B cell (primary cell): ENCODE measurements around the gene PHLPP2. TPM values are rescaled to one million over a fixed set of nuclear protein-coding genes. Genes with fewer than 3 reads are reported as not detected.

Experiments
- ATAC-seq: fragments of 200-7000 bp; cut with Tn5 transposase; one replicate; pipeline ENCODE4 v1.10.0; 2021; ENCODE audit warnings: low read depth, mild to moderate bottlenecking, moderate number of reproducible peaks, moderate library complexity
- CTCF ChIA-PET: fragments of 350-600 bp; sonication (Branson Sonifier 250); formaldehyde crosslinking; loops from one replicate; lab custom pipeline; 2021; ENCODE audit warnings: antibody characterized with exemption, inconsistent platforms; lab: Charles Lee
- POLR2A ChIA-PET: fragments of 350-600 bp; sonication (Branson Sonifier 250); formaldehyde crosslinking; loops from one replicate; lab custom pipeline; 2021; ENCODE audit warnings: antibody characterized with exemption; lab: Charles Lee
- DNase-seq: peaks from one replicate; pipeline ENCODE4 v3.0.0; 2013
- H2AFZ ChIP-seq: 2 replicates; pipeline ENCODE4 v1.6.1; 2012; ENCODE audit warnings: mild to moderate bottlenecking, low read depth, low read length; ENCODE audit not compliant: insufficient read depth, poor library complexity, severe bottlenecking
- H3K27ac ChIP-seq, 2 donors: 1 replicate in 1 of 2; 2 replicates in 1 of 2; pipeline ENCODE4 v1.5.1; 2012 to 2013; ENCODE audit warnings: low read length in 2 of 2, mild to moderate bottlenecking in 2 of 2, moderate library complexity in 1 of 2
- H3K27me3 ChIP-seq, 4 experiments: fragments of 200-600 bp in 1 of 4; sonication (generic) in 1 of 4; replicated peaks in 1 of 4; 1 replicate in 2 of 4; 2 replicates in 2 of 4; pipeline versions ENCODE4 v1.6.1 to v1.7.0; 2013 to 2016; ENCODE audit warnings: low read length in 3 of 4, mild to moderate bottlenecking in 2 of 4, mixed read lengths in 1 of 4, moderate library complexity in 1 of 4; ENCODE audit not compliant: insufficient read depth in 4 of 4, control insufficient read depth in 3 of 4; ENCODE audit errors: control extremely low read depth in 1 of 4
- H3K36me3 ChIP-seq, 2 experiments: replicated peaks in 1 of 2; 1 replicate in 1 of 2; 2 replicates in 1 of 2; pipeline versions ENCODE4 v1.6.1 to v1.7.1; 2013; ENCODE audit warnings: low read length in 1 of 2; ENCODE audit not compliant: insufficient read depth in 2 of 2, control insufficient read depth in 1 of 2; ENCODE audit errors: control extremely low read depth in 1 of 2, extremely low read depth in 1 of 2
- H3K4me1 ChIP-seq, 2 donors: fragments of 200-600 bp in 1 of 2; sonication (generic) in 1 of 2; 1 replicate in 1 of 2; 2 replicates in 1 of 2; pipeline versions ENCODE4 v1.5.1 to v1.6.1; 2013 to 2017; ENCODE audit warnings: low read length in 2 of 2; ENCODE audit not compliant: control insufficient read depth in 2 of 2, insufficient read depth in 2 of 2
- H3K4me2 ChIP-seq: replicated peaks from 2 replicates; pipeline ENCODE3; 2012; ENCODE audit warnings: mild to moderate bottlenecking, low read depth, low read length; ENCODE audit not compliant: poor library complexity, severe bottlenecking
- H3K4me3 ChIP-seq, 5 experiments: fragments of 200-600 bp in 1 of 5; sonication (generic) in 1 of 5; 1 replicate in 3 of 5; 2 replicates in 2 of 5; pipeline versions ENCODE4 v1.5.1 to v1.7.0; 2011 to 2016; ENCODE audit warnings: low read length in 4 of 5, mild to moderate bottlenecking in 4 of 5, low read depth in 2 of 5, control low read depth in 1 of 5, moderate library complexity in 1 of 5; ENCODE audit not compliant: insufficient read depth in 1 of 5; ENCODE audit errors: control extremely low read depth in 1 of 5, extremely low read depth in 1 of 5
- H3K79me2 ChIP-seq: fragments of 200-600 bp; sonication (generic); one replicate; pipeline ENCODE4 v1.6.0; 2016; ENCODE audit warnings: low read length; ENCODE audit not compliant: control insufficient read depth, insufficient read depth
- H3K9ac ChIP-seq: fragments of 200-600 bp; sonication (generic); 2 replicates; pipeline ENCODE4 v1.6.1; 2017; ENCODE audit warnings: mild to moderate bottlenecking, low read length, moderate library complexity
- H3K9me3 ChIP-seq, 3 donors: one replicate each; pipeline versions ENCODE4 v1.6.1 to v1.7.1; 2013; ENCODE audit warnings: low read length in 2 of 3; ENCODE audit not compliant: control insufficient read depth in 2 of 3, insufficient read depth in 1 of 3; ENCODE audit errors: control extremely low read depth in 1 of 3
- H4K20me1 ChIP-seq: 2 replicates; pipeline ENCODE4 v1.6.0; 2012; ENCODE audit warnings: mild to moderate bottlenecking, low read length; ENCODE audit not compliant: insufficient read depth, control insufficient read depth, poor library complexity, severe bottlenecking
- H3K27ac Mint-ChIP-seq: one replicate; pipeline ENCODE4 v1.8.0; 2021; ENCODE audit warnings: mixed read lengths
- H3K27me3 Mint-ChIP-seq: one replicate; pipeline ENCODE4 v1.8.0; 2021; ENCODE audit warnings: mixed read lengths
- H3K4me1 Mint-ChIP-seq: one replicate; pipeline ENCODE4 v1.8.0; 2021; ENCODE audit warnings: mixed read lengths
- H3K4me3 Mint-ChIP-seq: one replicate; pipeline ENCODE4 v1.8.0; 2021; ENCODE audit warnings: mixed read lengths
- H3K9me3 Mint-ChIP-seq: one replicate; pipeline ENCODE4 v1.8.0; 2022; ENCODE audit warnings: mixed read lengths; ENCODE audit not compliant: insufficient read depth
- CTCF ChIP-seq: fragments of 200-600 bp; IDR thresholded peaks from one replicate; pipeline ENCODE4 v1.8.0; 2022; ENCODE audit warnings: antibody characterized with exemption, mild to moderate bottlenecking
- EZH2 ChIP-seq: IDR thresholded peaks from 2 replicates; pipeline ENCODE4 v1.6.1; 2012; ENCODE audit warnings: borderline replicate concordance, low read depth, mild to moderate bottlenecking, moderate library complexity, low read length; ENCODE audit not compliant: insufficient read depth, poor library complexity, severe bottlenecking
- WGBS: methylation state at CpG from one replicate; pipeline ENCODE4 v1.1.5; 2013; ENCODE audit warnings: missing lambda C conversion rate; ENCODE audit not compliant: insufficient coverage; 5-methylcytosine and 5-hydroxymethylcytosine counted together
- intact Hi-C: fragments of 100-400 bp; cut with micrococcal nuclease; formaldehyde crosslinking; loops from one replicate; pipeline ENCODE4 v1.10.0; 2022
- polyA plus RNA-seq: library from polyadenylated mRNA; depleted of rRNA; stranded (reverse); fragments of >200 nt; gene quantifications from 2 replicates; pipeline ENCODE4 v1.2.3, GENCODE V29; 2012
- total RNA-seq, 2 donors: library from RNA; stranded (reverse); fragments of 120-200 nt in 1 of 2; gene quantifications; 1 replicate in 1 of 2; 2 replicates in 1 of 2; pipeline versions ENCODE4 v1.2.3 to v1.2.4, GENCODE V29; 2013 to 2022

The PHLPP2 gene
- total and polyA plus RNA-seq, 2 donors (not counting 1 experiment from before 2014, with no cell fraction given) = 7.2 to 16.1 TPM

- no peak overlapping the region for H3K27ac ChIP-seq
- ChIA-PET CTCF (interaction anchor here (1.2 to 1.8 kb wide), 2 partner anchors 36 to 82 kb away, joined by 4 to 6 read pairs; no protein-coding TSS in a partner anchor), POLR2A (no interaction called here)
- no peaks in the 10 kb centered on the region for H4K20me1 ChIP-seq
- H3K27me3 ChIP-seq = no peaks in the 10 kb centered on the region
- peaks cover 6 to 31% of the 10 kb centered on the region in 2 experiments for H3K36me3 ChIP-seq
- no peak overlapping the region for H3K4me2 ChIP-seq
- Mint-ChIP-seq H3K4me1 (no peaks in the 10 kb centered on the region), H3K4me3 (no peak overlapping the region), H3K27ac (no peak overlapping the region), H3K9me3 (no peaks in the 10 kb centered on the region), H3K27me3 (no peaks in the 10 kb centered on the region)
- H3K79me2 ChIP-seq = no peaks in the 10 kb centered on the region
- H3K4me3 ChIP-seq = no peak overlapping the region
- no peaks in the 10 kb centered on the region for H3K9me3 ChIP-seq
- intact Hi-C loops = no loop called here
- H3K9ac ChIP-seq = no peak overlapping the region
- DNase-seq = no peak
- TF ChIP-seq CTCF = no peak
- TF ChIP-seq EZH2 = no peak
- 97% methylated on average over 4 of the region's 7 CpGs for WGBS
- no peak overlapping the region for H2AFZ ChIP-seq
- no peak for ATAC-seq
- no peaks in the 10 kb centered on the region for H3K4me1 ChIP-seq
Measured at GRCh38 chr16:71647391-71647790, 77.1 kb downstream of the PHLPP2 start.

GRCh38 chr16:71645450-71645849, 79.1 kb downstream of the PHLPP2 start:
- Histone ChIP-seq H3K36me3 (peaks cover 6 to 29% of the 10 kb centered on the region in 2 experiments), H4K20me1 (no peaks in the 10 kb centered on the region), H3K79me2 (no peaks in the 10 kb centered on the region), H3K4me1 (no peaks in the 10 kb centered on the region), H3K27me3 (no peaks in the 10 kb centered on the region), H2AFZ (no peak overlapping the region), H3K4me3 (no peak overlapping the region), H3K9me3 (no peaks in the 10 kb centered on the region), H3K4me2 (no peak overlapping the region), H3K27ac (no peak overlapping the region), H3K9ac (no peak overlapping the region)
- ChIA-PET CTCF (interaction anchor here (1.9 to 2.3 kb wide), 2 partner anchors 34 to 80 kb away, joined by 8 to 10 read pairs; no protein-coding TSS in a partner anchor), POLR2A (no interaction called here)
- peak; percentile 28 for DNase-seq
- Mint-ChIP-seq H3K27ac (no peak overlapping the region), H3K27me3 (no peaks in the 10 kb centered on the region), H3K9me3 (no peaks in the 10 kb centered on the region), H3K4me3 (no peak overlapping the region), H3K4me1 (no peaks in the 10 kb centered on the region)
- no peak for ATAC-seq
- whole genome bisulfite sequencing = no CpG with 5 or more reads among the region's 4 CpGs
- intact Hi-C loops = no loop called here
- peak; percentile 38 for TF ChIP-seq CTCF
- TF ChIP-seq EZH2 = no peak
